ENCODE measurements around the gene CHL1. TPM values are rescaled to one million over a fixed set of nuclear protein-coding genes. Genes with fewer than 3 reads are reported as not detected.

Gene CHL1
- total and polyA plus RNA-seq, 2 experiments from 2014 or later, result 1.4 to 1.9 TPM

DNA sequence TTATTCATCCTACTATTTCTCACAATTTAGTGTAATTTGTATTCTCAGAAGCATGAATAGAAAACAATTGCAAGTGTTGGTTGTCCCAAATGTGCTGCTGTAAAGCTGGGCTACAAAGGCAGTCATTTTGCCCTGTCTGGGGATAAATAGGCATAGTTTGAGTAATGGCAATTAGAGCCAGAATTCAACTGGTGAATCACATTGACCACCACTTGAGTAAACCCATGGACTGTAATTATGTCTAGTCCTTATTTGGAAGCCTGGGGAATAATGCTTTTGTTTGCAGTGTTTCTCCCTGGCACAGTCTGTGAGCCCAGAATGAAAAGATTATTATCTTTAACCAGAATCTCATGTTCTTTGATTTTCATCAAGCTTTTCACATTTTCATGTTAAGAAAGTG, 30.5 kb upstream of the CHL1 start:
- Mint-ChIP-seq H3K36me3 (ENCODE audit: low read depth) (peaks cover 23% of the 10 kb centered on the region), H3K27ac (no peak overlapping the region), H3K4me1 (no peaks in the 10 kb centered on the region), H3K4me3 (no peak overlapping the region), H3K27me3 (ENCODE audit: insufficient read depth, low read depth, poor library complexity) (peaks cover 5% of the 10 kb centered on the region), H3K9me3 (peaks cover 94% of the 10 kb centered on the region)
- no peak overlapping the region for H3K4me3 ChIP-seq
- no peak overlapping the region for H3K27ac ChIP-seq (ENCODE audit: low read depth)
- no peak for ATAC-seq
- H2AFZ ChIP-seq, result no peak overlapping the region
- TF ChIP-seq, protein P1, sequence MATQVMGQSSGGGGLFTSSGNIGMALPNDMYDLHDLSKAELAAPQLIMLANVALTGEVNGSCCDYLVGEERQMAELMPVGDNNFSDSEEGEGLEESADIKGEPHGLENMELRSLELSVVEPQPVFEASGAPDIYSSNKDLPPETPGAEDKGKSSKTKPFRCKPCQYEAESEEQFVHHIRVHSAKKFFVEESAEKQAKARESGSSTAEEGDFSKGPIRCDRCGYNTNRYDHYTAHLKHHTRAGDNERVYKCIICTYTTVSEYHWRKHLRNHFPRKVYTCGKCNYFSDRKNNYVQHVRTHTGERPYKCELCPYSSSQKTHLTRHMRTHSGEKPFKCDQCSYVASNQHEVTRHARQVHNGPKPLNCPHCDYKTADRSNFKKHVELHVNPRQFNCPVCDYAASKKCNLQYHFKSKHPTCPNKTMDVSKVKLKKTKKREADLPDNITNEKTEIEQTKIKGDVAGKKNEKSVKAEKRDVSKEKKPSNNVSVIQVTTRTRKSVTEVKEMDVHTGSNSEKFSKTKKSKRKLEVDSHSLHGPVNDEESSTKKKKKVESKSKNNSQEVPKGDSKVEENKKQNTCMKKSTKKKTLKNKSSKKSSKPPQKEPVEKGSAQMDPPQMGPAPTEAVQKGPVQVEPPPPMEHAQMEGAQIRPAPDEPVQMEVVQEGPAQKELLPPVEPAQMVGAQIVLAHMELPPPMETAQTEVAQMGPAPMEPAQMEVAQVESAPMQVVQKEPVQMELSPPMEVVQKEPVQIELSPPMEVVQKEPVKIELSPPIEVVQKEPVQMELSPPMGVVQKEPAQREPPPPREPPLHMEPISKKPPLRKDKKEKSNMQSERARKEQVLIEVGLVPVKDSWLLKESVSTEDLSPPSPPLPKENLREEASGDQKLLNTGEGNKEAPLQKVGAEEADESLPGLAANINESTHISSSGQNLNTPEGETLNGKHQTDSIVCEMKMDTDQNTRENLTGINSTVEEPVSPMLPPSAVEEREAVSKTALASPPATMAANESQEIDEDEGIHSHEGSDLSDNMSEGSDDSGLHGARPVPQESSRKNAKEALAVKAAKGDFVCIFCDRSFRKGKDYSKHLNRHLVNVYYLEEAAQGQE (IDR thresholded peaks at IDR 0.05; ENCODE audit: unreplicated experiment), result no peak
- TF ChIP-seq POLR2AphosphoS5 (IDR thresholded peaks at IDR 0.05; ENCODE audit: low read depth) (no peak), EZH2 (IDR thresholded peaks at IDR 0.05; ENCODE audit: low read depth, unreplicated experiment) (no peak), ZNF114 (CRISPR knock-in tag; IDR thresholded peaks at IDR 0.05) (no peak), ZNF331 (CRISPR knock-in tag; IDR thresholded peaks at IDR 0.05; ENCODE audit: low read depth) (no peak), NANOG (IDR thresholded peaks at IDR 0.05; ENCODE audit: borderline replicate concordance) (no peak)
- TF ChIP-seq, protein P2, sequence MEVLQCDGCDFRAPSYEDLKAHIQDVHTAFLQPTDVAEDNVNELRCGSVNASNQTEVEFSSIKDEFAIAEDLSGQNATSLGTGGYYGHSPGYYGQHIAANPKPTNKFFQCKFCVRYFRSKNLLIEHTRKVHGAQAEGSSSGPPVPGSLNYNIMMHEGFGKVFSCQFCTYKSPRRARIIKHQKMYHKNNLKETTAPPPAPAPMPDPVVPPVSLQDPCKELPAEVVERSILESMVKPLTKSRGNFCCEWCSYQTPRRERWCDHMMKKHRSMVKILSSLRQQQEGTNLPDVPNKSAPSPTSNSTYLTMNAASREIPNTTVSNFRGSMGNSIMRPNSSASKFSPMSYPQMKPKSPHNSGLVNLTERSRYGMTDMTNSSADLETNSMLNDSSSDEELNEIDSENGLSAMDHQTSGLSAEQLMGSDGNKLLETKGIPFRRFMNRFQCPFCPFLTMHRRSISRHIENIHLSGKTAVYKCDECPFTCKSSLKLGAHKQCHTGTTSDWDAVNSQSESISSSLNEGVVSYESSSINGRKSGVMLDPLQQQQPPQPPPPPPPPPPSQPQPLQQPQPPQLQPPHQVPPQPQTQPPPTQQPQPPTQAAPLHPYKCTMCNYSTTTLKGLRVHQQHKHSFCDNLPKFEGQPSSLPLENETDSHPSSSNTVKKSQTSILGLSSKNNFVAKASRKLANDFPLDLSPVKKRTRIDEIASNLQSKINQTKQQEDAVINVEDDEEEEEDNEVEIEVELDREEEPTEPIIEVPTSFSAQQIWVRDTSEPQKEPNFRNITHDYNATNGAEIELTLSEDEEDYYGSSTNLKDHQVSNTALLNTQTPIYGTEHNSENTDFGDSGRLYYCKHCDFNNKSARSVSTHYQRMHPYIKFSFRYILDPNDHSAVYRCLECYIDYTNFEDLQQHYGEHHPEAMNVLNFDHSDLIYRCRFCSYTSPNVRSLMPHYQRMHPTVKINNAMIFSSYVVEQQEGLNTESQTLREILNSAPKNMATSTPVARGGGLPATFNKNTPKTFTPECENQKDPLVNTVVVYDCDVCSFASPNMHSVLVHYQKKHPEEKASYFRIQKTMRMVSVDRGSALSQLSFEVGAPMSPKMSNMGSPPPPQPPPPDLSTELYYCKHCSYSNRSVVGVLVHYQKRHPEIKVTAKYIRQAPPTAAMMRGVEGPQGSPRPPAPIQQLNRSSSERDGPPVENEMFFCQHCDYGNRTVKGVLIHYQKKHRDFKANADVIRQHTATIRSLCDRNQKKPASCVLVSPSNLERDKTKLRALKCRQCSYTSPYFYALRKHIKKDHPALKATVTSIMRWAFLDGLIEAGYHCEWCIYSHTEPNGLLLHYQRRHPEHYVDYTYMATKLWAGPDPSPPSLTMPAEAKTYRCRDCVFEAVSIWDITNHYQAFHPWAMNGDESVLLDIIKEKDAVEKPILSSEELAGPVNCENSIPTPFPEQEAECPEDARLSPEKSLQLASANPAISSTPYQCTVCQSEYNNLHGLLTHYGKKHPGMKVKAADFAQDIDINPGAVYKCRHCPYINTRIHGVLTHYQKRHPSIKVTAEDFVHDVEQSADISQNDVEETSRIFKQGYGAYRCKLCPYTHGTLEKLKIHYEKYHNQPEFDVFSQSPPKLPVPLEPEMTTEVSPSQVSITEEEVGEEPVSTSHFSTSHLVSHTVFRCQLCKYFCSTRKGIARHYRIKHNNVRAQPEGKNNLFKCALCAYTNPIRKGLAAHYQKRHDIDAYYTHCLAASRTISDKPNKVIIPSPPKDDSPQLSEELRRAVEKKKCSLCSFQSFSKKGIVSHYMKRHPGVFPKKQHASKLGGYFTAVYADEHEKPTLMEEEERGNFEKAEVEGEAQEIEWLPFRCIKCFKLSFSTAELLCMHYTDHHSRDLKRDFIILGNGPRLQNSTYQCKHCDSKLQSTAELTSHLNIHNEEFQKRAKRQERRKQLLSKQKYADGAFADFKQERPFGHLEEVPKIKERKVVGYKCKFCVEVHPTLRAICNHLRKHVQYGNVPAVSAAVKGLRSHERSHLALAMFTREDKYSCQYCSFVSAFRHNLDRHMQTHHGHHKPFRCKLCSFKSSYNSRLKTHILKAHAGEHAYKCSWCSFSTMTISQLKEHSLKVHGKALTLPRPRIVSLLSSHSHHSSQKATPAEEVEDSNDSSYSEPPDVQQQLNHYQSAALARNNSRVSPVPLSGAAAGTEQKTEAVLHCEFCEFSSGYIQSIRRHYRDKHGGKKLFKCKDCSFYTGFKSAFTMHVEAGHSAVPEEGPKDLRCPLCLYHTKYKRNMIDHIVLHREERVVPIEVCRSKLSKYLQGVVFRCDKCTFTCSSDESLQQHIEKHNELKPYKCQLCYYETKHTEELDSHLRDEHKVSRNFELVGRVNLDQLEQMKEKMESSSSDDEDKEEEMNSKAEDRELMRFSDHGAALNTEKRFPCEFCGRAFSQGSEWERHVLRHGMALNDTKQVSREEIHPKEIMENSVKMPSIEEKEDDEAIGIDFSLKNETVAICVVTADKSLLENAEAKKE (CRISPR knock-in tag; IDR thresholded peaks at IDR 0.05), result no peak
- no peaks in the 10 kb centered on the region for H3K4me1 ChIP-seq (ENCODE audit: insufficient read depth)
- no peaks in the 10 kb centered on the region for H3K9me2 ChIP-seq (ENCODE audit: insufficient read depth)
- H4K20me1 ChIP-seq (replicated peaks; ENCODE audit: insufficient read depth), result no peaks in the 10 kb centered on the region
- H3K79me2 ChIP-seq (replicated peaks; ENCODE audit: insufficient read depth), result no peaks in the 10 kb centered on the region
- H3K36me3 ChIP-seq (ENCODE audit: insufficient read depth), result no peaks in the 10 kb centered on the region
- H3F3A ChIP-seq (replicated peaks; ENCODE audit: low read depth), result no peaks in the 10 kb centered on the region
- DNase-seq (ENCODE audit: low spot score), result no peak
- H3K27me3 ChIP-seq (ENCODE audit: insufficient read depth), result no peaks in the 10 kb centered on the region
- no peak overlapping the region for H3K4me2 ChIP-seq
